GM23338 (cell line): ENCODE measurements around the gene DOLPP1. TPM values are rescaled to one million over a fixed set of nuclear protein-coding genes. Genes with fewer than 3 reads are reported as not detected.
A peak's percentile ranks its signal among the peaks of the same experiment; 100 is the strongest.

Experiments
- ATAC-seq: fragments of 200-7000 bp; cut with Tn5 transposase; 3 replicates; pipeline ENCODE4 v1.9.1; 2020
- DNase-seq: peaks from one replicate; pipeline ENCODE4 v3.0.0-alpha.2; 2015; ENCODE audit warnings: low spot score
- H2AFZ ChIP-seq: fragments of 200-600 bp; sonication (generic); 2 replicates; pipeline ENCODE4 v1.8.0; 2016; ENCODE audit warnings: antibody characterized with exemption, mild to moderate bottlenecking, moderate library complexity
- H3F3A ChIP-seq: fragments of 200-600 bp; sonication (generic); replicated peaks from 2 replicates; pipeline ENCODE4 v1.8.0; 2017; ENCODE audit warnings: antibody characterized with exemption, mixed run types, low read depth
- H3K27ac ChIP-seq: fragments of 200-600 bp; sonication (generic); 2 replicates; pipeline ENCODE4 v1.6.1; 2016; ENCODE audit warnings: low read depth
- H3K27me3 ChIP-seq: fragments of 200-600 bp; sonication (generic); 2 replicates; pipeline ENCODE4 v1.8.0; 2016; ENCODE audit warnings: mild to moderate bottlenecking, mixed run types, moderate library complexity; ENCODE audit not compliant: insufficient read depth
- H3K36me3 ChIP-seq: fragments of 200-600 bp; sonication (generic); 2 replicates; pipeline ENCODE4 v1.8.0; 2016; ENCODE audit warnings: mild to moderate bottlenecking; ENCODE audit not compliant: insufficient read depth
- H3K4me1 ChIP-seq: fragments of 200-600 bp; sonication (generic); 2 replicates; pipeline ENCODE4 v1.8.0; 2016; ENCODE audit warnings: mild to moderate bottlenecking, moderate library complexity; ENCODE audit not compliant: insufficient read depth
- H3K4me2 ChIP-seq: fragments of 200-600 bp; sonication (generic); 2 replicates; pipeline ENCODE4 v1.7.1; 2017; ENCODE audit warnings: mixed run types
- H3K4me3 ChIP-seq: fragments of 200-600 bp; sonication (generic); 2 replicates; pipeline ENCODE4 v1.6.1; 2016; ENCODE audit warnings: mixed run types
- H3K79me2 ChIP-seq: fragments of 200-600 bp; sonication (generic); replicated peaks from 2 replicates; pipeline ENCODE4 v1.8.0; 2017; ENCODE audit warnings: mild to moderate bottlenecking; ENCODE audit not compliant: insufficient read depth
- H3K9me2 ChIP-seq: fragments of 200-600 bp; sonication (generic); 2 replicates; pipeline ENCODE4 v1.8.0; 2017; ENCODE audit not compliant: insufficient read depth
- H4K20me1 ChIP-seq: fragments of 200-600 bp; sonication (generic); replicated peaks from 2 replicates; pipeline ENCODE4 v1.8.0; 2017; ENCODE audit warnings: mild to moderate bottlenecking; ENCODE audit not compliant: insufficient read depth
- H3K27ac Mint-ChIP-seq: 2 replicates; pipeline ENCODE4 v1.8.0; 2020; ENCODE audit warnings: inconsistent platforms, mild to moderate bottlenecking, moderate library complexity, mixed read lengths
- H3K27me3 Mint-ChIP-seq: 3 replicates; pipeline ENCODE4 v1.8.0; 2022; ENCODE audit warnings: low read depth, mild to moderate bottlenecking, moderate library complexity, mixed read lengths, inconsistent platforms; ENCODE audit not compliant: insufficient read depth, poor library complexity
- H3K36me3 Mint-ChIP-seq: 3 replicates; pipeline ENCODE4 v1.8.0; 2021; ENCODE audit warnings: low read depth, mild to moderate bottlenecking, inconsistent platforms, moderate library complexity, mixed read lengths
- H3K4me1 Mint-ChIP-seq: 3 replicates; pipeline ENCODE4 v1.8.0; 2020; ENCODE audit warnings: mild to moderate bottlenecking, inconsistent platforms, mixed read lengths
- H3K4me3 Mint-ChIP-seq: 3 replicates; pipeline ENCODE4 v1.8.0; 2021; ENCODE audit warnings: moderate library complexity, mild to moderate bottlenecking, inconsistent platforms, mixed read lengths
- H3K9me3 Mint-ChIP-seq: 3 replicates; pipeline ENCODE4 v1.8.0; 2020; ENCODE audit warnings: moderate library complexity, mild to moderate bottlenecking, inconsistent platforms, mixed read lengths
- CREB1 ChIP-seq: fragments of 250-450 bp; sonication (Bioruptor Pico); IDR thresholded peaks from 2 replicates; pipeline ENCODE4 v1.5.0; 2020; ENCODE audit warnings: low read depth, mild to moderate bottlenecking, moderate library complexity
- JUNB ChIP-seq: IDR thresholded peaks from one replicate; pipeline ENCODE4 v1.6.1; 2016; ENCODE audit warnings: antibody characterized with exemption; ENCODE audit not compliant: unreplicated experiment
- NANOG ChIP-seq: IDR thresholded peaks from 2 replicates; pipeline ENCODE4 v1.6.1; 2016; ENCODE audit warnings: antibody characterized with exemption, borderline replicate concordance
- POLR2AphosphoS5 ChIP-seq: IDR thresholded peaks from 2 replicates; pipeline ENCODE4 v1.6.1; 2016; ENCODE audit warnings: antibody characterized with exemption, low read depth
- STAT1 ChIP-seq: IDR thresholded peaks from one replicate; pipeline ENCODE4 v1.6.1; 2016; ENCODE audit warnings: antibody characterized with exemption; ENCODE audit not compliant: unreplicated experiment
- polyA plus RNA-seq: library from polyadenylated mRNA; unstranded; fragments of >200 nt; fragmentation: Nextera tagmentation; extraction: Ambion mirVana; gene quantifications from 2 replicates; pipeline ENCODE4 v1.2.1, GENCODE V29; 2016
- total RNA-seq: library from RNA; depleted of rRNA; stranded (reverse); fragments of >200 nt; shearing (Covaris generic); gene quantifications from 2 replicates; pipeline ENCODE4 v1.2.3, GENCODE V29; 2014
- TF ChIP-seq, protein P1 (sequence below): IDR thresholded peaks from 2 replicates; pipeline ENCODE4 v1.6.1; 2016; ENCODE audit warnings: antibody characterized with exemption
- TF ChIP-seq, protein P2 (sequence below), 2 experiments: fragments of 200-600 bp in 1 of 2; sonication (generic) in 1 of 2; conservative IDR thresholded peaks; 2 replicates each; pipeline versions ENCODE4 v1.5.1 to v1.6.1; 2016 to 2017; ENCODE audit warnings: antibody characterized with exemption in 2 of 2, low read depth in 2 of 2, mild to moderate bottlenecking in 2 of 2, moderate library complexity in 1 of 2
- TF ChIP-seq, protein P3 (sequence below): IDR thresholded peaks from one replicate; pipeline ENCODE4 v1.6.1; 2018; ENCODE audit warnings: antibody characterized with exemption; ENCODE audit not compliant: unreplicated experiment

The DOLPP1 gene
- total and polyA plus RNA-seq, 2 experiments from 2014 or later: 23.3 to 31.9 TPM

DNA sequence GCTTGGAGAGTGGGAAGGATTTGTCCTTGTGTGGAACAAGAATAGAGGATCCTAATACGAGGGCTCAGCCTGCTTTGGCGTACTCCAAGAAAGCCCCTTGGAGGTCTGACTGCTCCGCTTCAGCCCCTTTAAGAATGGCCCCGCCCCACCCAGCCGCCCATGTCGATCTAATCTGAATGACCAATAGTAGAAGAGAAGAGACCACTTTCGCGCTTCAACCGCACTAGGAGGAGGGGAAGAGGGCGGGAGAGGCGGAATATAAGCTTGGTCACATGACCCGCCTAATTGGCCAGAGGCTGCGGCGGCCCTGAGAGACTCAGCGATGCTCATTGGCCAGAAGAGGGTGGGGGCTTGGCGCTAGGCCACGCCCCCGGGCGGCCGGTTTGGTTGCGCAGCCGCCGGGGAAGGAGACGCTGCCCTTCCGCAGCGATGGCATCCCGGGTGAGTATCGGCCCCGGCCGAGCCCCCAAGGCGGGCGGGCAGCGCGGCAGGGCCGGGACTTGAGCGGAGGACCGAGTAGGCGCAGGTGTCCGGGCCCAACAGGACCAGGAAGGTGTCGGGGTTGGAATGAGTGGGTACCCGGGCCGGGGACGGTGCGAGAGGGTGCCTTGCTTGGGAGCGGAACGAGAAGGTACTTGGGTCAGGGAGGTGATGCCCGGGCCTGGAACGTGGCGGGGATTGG is 44.5 kb upstream of the DOLPP1 start, which contains the start of gene MIGA2:
MIGA2 (plus strand) TSS at position 386 of the 682 bp plus-strand sequence. CDS start 3,969 bp downstream, outside the sequence.
- ATAC-seq (peak; percentile 94), DNase-seq (peak; percentile 100)
- Histone ChIP-seq H4K20me1 (peaks cover 4% of the 10 kb centered on the region; the same call in 1 of the 2 replicates), H3K79me2 (peaks cover 30% of the 10 kb centered on the region), H3K4me3 (peak within 1 kb of the TSS; percentile 72), H3K27me3 (no peaks in the 10 kb centered on the region), H2AFZ (no peak within 1 kb of the TSS; the same call in 1 of the 2 replicates), H3K4me2 (peak within 1 kb of the TSS; percentile 95), H3F3A (0 out of 2 replicates have a peak, but pooled peaks cover 2% of the 10 kb centered on the region), H3K9me2 (no peaks in the 10 kb centered on the region), H3K27ac (0 out of 2 replicates have a peak within 1 kb of the TSS, but pooled peaks have one; percentile 9), H3K4me1 (no peaks in the 10 kb centered on the region), H3K36me3 (no peaks in the 10 kb centered on the region)
- peak within 1 kb of the TSS; percentile 56 for H3K27ac Mint-ChIP-seq
- TF ChIP-seq, protein P1, sequence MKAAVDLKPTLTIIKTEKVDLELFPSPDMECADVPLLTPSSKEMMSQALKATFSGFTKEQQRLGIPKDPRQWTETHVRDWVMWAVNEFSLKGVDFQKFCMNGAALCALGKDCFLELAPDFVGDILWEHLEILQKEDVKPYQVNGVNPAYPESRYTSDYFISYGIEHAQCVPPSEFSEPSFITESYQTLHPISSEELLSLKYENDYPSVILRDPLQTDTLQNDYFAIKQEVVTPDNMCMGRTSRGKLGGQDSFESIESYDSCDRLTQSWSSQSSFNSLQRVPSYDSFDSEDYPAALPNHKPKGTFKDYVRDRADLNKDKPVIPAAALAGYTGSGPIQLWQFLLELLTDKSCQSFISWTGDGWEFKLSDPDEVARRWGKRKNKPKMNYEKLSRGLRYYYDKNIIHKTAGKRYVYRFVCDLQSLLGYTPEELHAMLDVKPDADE: peak; percentile 48; the same call in 1 of the 2 replicates
- no peak for TF ChIP-seq NANOG
- peak; percentile 95 for TF ChIP-seq POLR2AphosphoS5
- H3K36me3 Mint-ChIP-seq: peaks cover 6% of the 10 kb centered on the region; the same call in 2 of the 3 replicates
- H3K27me3 Mint-ChIP-seq: peaks cover 11% of the 10 kb centered on the region
- H3K9me3 Mint-ChIP-seq: no peaks in the 10 kb centered on the region
- peak within 1 kb of the TSS; percentile 93 for H3K4me3 Mint-ChIP-seq
- H3K4me1 Mint-ChIP-seq: peaks cover 8% of the 10 kb centered on the region

DNA sequence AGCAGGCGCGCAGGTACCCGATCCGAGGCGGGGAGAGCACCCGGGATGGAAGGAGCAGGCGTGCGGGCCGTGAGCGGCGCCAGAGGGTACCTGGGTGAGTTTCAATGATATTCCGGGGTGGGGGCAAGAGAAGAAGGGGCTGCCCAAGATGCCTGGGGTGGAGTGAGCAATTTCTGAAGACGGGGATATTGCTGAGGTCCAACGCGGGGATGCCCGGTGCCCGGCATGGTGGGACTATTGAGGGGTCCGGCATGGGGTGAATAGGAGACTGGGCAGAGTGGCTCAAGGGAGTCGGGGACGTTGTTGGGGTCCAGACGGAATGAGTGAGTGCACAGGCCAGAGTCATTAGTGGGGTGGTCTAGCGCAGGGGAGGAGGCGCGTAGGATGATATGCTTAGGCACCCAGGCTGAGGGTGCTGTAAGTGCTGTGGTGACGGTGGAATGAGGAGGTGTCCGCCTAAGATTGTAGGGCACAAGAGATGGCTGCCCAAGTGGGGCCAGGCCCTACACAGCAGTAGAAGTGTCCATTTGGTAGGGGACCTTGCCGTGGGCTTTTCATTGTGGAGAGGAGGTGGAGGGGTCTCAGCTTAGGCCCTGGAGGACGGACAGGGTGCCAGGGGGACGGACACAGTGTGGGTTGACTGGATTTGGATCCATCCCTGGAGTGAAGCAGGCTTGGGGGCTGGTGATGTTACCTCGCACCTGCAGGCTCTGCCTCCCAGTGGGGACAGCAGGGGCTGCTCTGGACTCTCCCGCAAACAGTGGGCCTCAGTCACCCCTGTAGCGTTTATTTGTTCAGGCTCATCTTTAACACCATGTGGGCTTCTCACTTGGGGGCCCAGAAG is 43.8 kb upstream of the DOLPP1 start:
- DNase-seq (no peak), ATAC-seq (peak; percentile 2)
- Mint-ChIP-seq H3K9me3 (no peaks in the 10 kb centered on the region), H3K4me1 (peaks cover 8% of the 10 kb centered on the region), H3K27ac (peak overlapping the region; percentile 56; the same call in 1 of the 2 replicates), H3K36me3 (peaks cover 13% of the 10 kb centered on the region), H3K4me3 (peak overlapping the region; percentile 93), H3K27me3 (peaks cover 11% of the 10 kb centered on the region)
- no peak overlapping the region for H3K27ac ChIP-seq
- H3K4me2 ChIP-seq: peak overlapping the region; percentile 95
- H3K79me2 ChIP-seq: peaks cover 30% of the 10 kb centered on the region
- 0 out of 2 replicates have a peak, but pooled peaks cover 2% of the 10 kb centered on the region for H3K36me3 ChIP-seq
- no peaks in the 10 kb centered on the region for H3K9me2 ChIP-seq
- no peaks in the 10 kb centered on the region for H3K27me3 ChIP-seq
- peak overlapping the region; percentile 72 for H3K4me3 ChIP-seq
- 0 out of 2 replicates have a peak, but pooled peaks cover 2% of the 10 kb centered on the region for H3F3A ChIP-seq
- no peak overlapping the region for H2AFZ ChIP-seq
- no peaks in the 10 kb centered on the region for H3K4me1 ChIP-seq
- H4K20me1 ChIP-seq: peaks cover 4% of the 10 kb centered on the region; the same call in 1 of the 2 replicates
- TF ChIP-seq, protein P2, sequence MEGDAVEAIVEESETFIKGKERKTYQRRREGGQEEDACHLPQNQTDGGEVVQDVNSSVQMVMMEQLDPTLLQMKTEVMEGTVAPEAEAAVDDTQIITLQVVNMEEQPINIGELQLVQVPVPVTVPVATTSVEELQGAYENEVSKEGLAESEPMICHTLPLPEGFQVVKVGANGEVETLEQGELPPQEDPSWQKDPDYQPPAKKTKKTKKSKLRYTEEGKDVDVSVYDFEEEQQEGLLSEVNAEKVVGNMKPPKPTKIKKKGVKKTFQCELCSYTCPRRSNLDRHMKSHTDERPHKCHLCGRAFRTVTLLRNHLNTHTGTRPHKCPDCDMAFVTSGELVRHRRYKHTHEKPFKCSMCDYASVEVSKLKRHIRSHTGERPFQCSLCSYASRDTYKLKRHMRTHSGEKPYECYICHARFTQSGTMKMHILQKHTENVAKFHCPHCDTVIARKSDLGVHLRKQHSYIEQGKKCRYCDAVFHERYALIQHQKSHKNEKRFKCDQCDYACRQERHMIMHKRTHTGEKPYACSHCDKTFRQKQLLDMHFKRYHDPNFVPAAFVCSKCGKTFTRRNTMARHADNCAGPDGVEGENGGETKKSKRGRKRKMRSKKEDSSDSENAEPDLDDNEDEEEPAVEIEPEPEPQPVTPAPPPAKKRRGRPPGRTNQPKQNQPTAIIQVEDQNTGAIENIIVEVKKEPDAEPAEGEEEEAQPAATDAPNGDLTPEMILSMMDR (conservative IDR thresholded peaks at IDR 0.05; ENCODE audit: low read depth in 2 of 2): no peak
- no peak for TF ChIP-seq NANOG
- TF ChIP-seq, protein P1: no peak
- TF ChIP-seq CREB1 (CRISPR knock-in tag): no peak
- no peak for TF ChIP-seq POLR2AphosphoS5
- no peak for TF ChIP-seq JUNB
- TF ChIP-seq, protein P3, sequence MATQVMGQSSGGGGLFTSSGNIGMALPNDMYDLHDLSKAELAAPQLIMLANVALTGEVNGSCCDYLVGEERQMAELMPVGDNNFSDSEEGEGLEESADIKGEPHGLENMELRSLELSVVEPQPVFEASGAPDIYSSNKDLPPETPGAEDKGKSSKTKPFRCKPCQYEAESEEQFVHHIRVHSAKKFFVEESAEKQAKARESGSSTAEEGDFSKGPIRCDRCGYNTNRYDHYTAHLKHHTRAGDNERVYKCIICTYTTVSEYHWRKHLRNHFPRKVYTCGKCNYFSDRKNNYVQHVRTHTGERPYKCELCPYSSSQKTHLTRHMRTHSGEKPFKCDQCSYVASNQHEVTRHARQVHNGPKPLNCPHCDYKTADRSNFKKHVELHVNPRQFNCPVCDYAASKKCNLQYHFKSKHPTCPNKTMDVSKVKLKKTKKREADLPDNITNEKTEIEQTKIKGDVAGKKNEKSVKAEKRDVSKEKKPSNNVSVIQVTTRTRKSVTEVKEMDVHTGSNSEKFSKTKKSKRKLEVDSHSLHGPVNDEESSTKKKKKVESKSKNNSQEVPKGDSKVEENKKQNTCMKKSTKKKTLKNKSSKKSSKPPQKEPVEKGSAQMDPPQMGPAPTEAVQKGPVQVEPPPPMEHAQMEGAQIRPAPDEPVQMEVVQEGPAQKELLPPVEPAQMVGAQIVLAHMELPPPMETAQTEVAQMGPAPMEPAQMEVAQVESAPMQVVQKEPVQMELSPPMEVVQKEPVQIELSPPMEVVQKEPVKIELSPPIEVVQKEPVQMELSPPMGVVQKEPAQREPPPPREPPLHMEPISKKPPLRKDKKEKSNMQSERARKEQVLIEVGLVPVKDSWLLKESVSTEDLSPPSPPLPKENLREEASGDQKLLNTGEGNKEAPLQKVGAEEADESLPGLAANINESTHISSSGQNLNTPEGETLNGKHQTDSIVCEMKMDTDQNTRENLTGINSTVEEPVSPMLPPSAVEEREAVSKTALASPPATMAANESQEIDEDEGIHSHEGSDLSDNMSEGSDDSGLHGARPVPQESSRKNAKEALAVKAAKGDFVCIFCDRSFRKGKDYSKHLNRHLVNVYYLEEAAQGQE: no peak
- no peak for TF ChIP-seq STAT1
